Activated naive CD8-positive, alpha-beta T cell treated with anti-CD3 and anti-CD28 coated beads, Interleukin-2, amount 50 U/mL, for 24 hours (primary cell): Measurements from ENCODE around the gene LHX3.

Source experiments
- ATAC-seq: fragments of 150-1000 bp; cut with Tn5 transposase; one replicate; pipeline ENCODE4 v1.10.0; 2021
- DNase-seq: peaks from one replicate; pipeline ENCODE4 v3.0.0; 2021
- H3K27ac Mint-ChIP-seq: one replicate; pipeline ENCODE4 v1.8.0; 2021; ENCODE audit warnings: mild to moderate bottlenecking, mixed read lengths
- H3K27me3 Mint-ChIP-seq: one replicate; pipeline ENCODE4 v1.8.0; 2021; ENCODE audit warnings: mixed read lengths
- H3K36me3 Mint-ChIP-seq: one replicate; pipeline ENCODE4 v1.8.0; 2021; ENCODE audit warnings: low read depth, mixed read lengths
- H3K4me1 Mint-ChIP-seq: one replicate; pipeline ENCODE4 v1.8.0; 2021; ENCODE audit warnings: mixed read lengths
- H3K4me3 Mint-ChIP-seq: one replicate; pipeline ENCODE4 v1.8.0; 2021; ENCODE audit warnings: mild to moderate bottlenecking, moderate library complexity, mixed read lengths
- H3K9me3 Mint-ChIP-seq: one replicate; pipeline ENCODE4 v1.8.0; 2021; ENCODE audit warnings: mixed read lengths

The LHX3 gene

DNA sequence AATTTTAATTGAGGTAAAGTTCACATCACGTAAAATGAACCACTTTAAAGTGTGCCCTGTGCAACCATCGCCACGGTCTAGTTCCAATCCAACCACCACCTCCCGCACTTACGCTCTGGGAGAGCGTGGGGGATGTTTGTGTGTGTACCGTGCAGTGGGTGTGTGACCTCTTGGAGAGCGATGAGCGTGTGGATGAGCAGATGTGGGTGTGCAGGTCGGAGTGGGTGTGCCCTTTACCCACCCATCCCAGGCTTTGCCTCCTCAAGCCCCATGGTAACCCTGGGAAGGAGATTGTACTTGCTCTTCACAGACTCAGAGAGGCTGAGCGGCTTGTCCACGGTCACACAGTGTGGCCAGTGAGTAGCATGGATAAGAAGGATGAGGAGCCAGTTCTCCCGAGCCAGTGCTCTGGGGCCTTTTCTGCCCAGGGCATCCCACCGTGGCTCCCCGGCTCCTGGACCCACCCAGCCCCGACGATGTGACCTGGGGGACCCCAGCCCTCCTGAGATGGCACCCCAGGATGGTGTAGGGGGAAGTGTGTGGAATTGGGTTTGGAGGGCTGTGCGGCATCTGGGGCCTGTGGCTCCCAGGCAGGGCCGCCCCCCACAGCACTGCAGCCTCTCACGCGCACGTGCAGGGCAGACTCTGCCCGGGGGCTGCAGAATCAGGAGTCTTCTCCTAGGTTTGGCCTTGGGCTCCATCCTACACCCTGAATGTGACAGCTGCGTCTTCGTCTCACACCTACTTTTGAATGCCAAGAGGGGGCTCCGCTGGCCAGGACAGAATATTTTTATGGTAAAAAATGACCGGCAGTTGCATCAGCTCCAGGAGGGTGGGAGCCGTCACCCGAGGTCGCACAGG, 13.6 kb downstream of the LHX3 start:
- ATAC-seq (no peak), DNase-seq (no peak)
- Mint-ChIP-seq H3K36me3 (no peaks in the 10 kb centered on the region), H3K4me3 (no peak overlapping the region), H3K9me3 (no peaks in the 10 kb centered on the region), H3K27ac (no peak overlapping the region), H3K4me1 (peaks cover 4% of the 10 kb centered on the region), H3K27me3 (peaks cover 57% of the 10 kb centered on the region)

DNA sequence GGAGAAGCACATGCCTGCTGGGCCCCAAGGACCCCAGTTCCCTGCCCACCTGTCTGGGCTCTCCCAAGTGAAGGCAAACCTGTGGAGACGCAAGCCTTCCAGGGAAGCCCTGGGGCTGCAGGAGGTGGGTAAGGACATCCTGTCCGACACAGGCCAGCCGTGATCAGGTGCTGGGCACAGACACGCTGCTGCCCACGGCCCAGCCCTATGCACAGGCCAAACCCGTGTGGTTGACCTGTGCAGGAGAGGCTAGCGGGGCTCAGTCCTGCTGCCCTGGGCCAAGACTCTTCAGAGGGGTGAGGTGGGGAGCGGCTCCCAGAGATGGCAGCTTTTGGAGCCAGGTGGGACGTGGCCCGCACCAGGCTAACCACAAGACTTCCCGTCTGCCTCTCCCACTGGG, 14.3 kb downstream of the LHX3 start:
- no peak overlapping the region for H3K27ac Mint-ChIP-seq
- H3K4me3 Mint-ChIP-seq: no peak overlapping the region
- no peak for DNase-seq
- no peak for ATAC-seq
- H3K4me1 Mint-ChIP-seq: no peaks in the 10 kb centered on the region
- peaks cover 54% of the 10 kb centered on the region for H3K27me3 Mint-ChIP-seq
- H3K9me3 Mint-ChIP-seq: no peaks in the 10 kb centered on the region
- no peaks in the 10 kb centered on the region for H3K36me3 Mint-ChIP-seq

DNA sequence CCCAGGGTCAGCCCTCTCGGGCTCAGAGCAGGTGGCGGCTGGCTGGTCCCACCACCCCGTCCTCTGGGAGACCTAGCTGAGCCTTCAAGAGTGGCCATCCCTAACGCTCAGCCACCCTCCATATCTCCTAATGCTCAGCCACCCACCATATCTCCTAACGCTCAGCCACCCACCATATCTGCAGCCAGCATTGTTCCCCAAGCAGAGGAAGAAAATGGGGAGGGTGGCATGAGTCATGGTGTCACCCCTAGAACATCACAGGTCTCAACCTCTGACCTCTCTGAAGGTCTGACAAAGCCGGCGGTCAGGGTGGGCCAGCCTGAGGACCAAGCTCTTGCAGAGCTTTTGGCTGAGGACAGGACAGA, 14.7 kb downstream of the LHX3 start:
- Mint-ChIP-seq H3K27me3 (peaks cover 53% of the 10 kb centered on the region), H3K4me1 (no peaks in the 10 kb centered on the region), H3K27ac (no peak overlapping the region), H3K4me3 (no peak overlapping the region), H3K9me3 (no peaks in the 10 kb centered on the region), H3K36me3 (no peaks in the 10 kb centered on the region)
- ATAC-seq: no peak
- DNase-seq: no peak

- DNase-seq: no peak
- Mint-ChIP-seq H3K4me3 (no peak overlapping the region), H3K9me3 (no peaks in the 10 kb centered on the region), H3K27ac (no peak overlapping the region), H3K27me3 (peaks cover 53% of the 10 kb centered on the region), H3K36me3 (no peaks in the 10 kb centered on the region), H3K4me1 (no peaks in the 10 kb centered on the region)
- no peak for ATAC-seq
Observed at GRCh38 chr9:136189394-136190236, 15.3 kb downstream of the LHX3 start.

DNA sequence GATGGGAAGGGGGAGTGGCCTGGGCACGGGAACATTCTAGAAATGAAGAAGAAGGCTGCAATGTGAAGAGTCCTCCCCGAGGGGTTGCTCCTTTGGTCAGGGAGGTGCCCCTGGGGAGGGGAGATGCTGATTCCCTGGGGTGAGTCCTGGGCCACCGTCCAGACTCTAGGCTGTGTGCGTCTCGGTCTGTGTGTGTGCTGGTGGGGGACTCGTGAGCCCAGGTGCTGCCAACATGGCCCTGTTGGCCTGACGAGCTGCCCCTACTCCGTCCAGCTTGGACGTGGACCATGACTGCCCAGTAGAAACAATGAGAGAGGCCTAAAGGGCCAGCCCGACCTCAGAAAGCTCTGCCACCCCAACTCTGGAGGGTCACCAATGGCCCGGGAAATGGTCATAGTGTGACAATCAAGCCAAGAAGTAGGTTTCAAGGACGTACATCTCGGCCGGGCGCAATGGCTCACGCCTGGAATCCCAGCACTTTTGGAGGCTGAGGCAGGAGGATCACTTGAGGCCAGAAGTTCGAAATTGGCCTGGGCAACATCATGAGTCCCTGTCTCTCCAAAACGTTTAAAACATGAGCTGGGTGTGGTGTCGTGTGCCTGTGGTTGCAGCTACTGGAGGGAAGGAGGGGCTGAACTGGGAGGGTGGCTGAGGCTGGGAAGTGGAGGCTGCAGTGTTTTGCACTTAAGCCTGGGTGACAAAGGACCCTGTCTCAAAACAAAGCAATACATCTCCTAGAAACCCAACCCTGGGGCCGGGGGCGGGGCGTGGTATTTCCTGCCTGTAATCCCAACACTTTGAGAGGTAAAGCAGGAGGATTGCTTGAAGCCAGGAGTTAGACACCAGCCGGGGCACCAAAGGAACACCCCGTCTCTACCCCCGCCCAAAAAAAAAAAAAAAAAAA, 17.0 kb downstream of the LHX3 start:
- ATAC-seq (no peak), DNase-seq (no peak)
- no peaks in the 10 kb centered on the region for H3K4me1 Mint-ChIP-seq
- H3K27ac Mint-ChIP-seq: no peak overlapping the region
- H3K27me3 Mint-ChIP-seq: peaks cover 48% of the 10 kb centered on the region
- no peaks in the 10 kb centered on the region for H3K36me3 Mint-ChIP-seq
- no peak overlapping the region for H3K4me3 Mint-ChIP-seq
- H3K9me3 Mint-ChIP-seq: no peaks in the 10 kb centered on the region

DNA sequence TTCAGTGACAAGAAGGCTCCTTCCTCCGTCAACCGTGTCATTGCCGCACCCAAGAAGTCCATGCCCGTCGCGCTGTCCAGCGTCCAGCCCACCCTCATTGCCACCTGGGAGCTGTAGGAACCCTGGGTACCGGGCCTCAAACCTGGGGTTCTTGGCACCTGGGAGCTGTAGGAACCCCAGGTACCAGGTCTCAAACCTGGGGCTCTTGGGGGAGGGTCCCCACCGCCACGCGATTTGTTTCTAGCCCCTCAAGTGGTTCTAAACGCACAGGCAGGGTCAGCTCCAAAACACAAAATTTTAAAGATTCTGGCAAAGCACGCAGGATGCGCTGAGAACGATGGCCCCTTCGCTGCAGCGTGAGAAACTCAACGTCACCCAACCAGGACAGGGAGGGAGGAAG, 17.7 kb downstream of the LHX3 start:
- Mint-ChIP-seq H3K36me3 (no peaks in the 10 kb centered on the region), H3K4me3 (no peak overlapping the region), H3K27ac (no peak overlapping the region), H3K9me3 (no peaks in the 10 kb centered on the region), H3K4me1 (no peaks in the 10 kb centered on the region), H3K27me3 (peaks cover 49% of the 10 kb centered on the region)
- ATAC-seq: no peak
- no peak for DNase-seq

DNA sequence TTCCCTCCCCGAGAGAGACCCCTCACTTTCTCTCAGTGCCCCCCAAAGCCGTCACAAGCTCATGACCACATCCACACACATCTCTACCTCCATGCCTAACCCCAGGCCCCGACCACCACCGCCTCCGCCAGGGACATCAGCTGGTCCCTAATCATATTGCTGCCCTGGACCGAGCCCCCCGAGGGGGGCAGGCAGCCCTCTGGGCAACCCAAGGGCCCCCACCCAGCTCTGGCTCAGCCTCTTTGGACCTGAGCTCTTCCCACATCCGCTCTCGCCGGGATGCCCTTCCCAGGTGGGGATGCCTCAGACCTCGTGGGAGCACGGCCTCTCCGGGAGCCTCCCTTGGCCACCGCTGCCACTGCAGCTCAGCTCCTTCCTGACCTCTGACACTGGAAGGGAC, 18.5 kb downstream of the LHX3 start:
- Mint-ChIP-seq H3K4me1 (no peaks in the 10 kb centered on the region), H3K27me3 (peaks cover 43% of the 10 kb centered on the region), H3K27ac (no peak overlapping the region), H3K4me3 (no peak overlapping the region), H3K36me3 (no peaks in the 10 kb centered on the region), H3K9me3 (no peaks in the 10 kb centered on the region)
- ATAC-seq (no peak), DNase-seq (no peak)

- no peak overlapping the region for H3K27ac Mint-ChIP-seq
- H3K9me3 Mint-ChIP-seq: no peaks in the 10 kb centered on the region
- H3K36me3 Mint-ChIP-seq: no peaks in the 10 kb centered on the region
- H3K4me3 Mint-ChIP-seq: no peak overlapping the region
- no peak for DNase-seq
- ATAC-seq: no peak
- H3K4me1 Mint-ChIP-seq: no peaks in the 10 kb centered on the region
- peaks cover 40% of the 10 kb centered on the region for H3K27me3 Mint-ChIP-seq
Observed at GRCh38 chr9:136185596-136186366, 19.1 kb downstream of the LHX3 start.

- H3K36me3 Mint-ChIP-seq: no peaks in the 10 kb centered on the region
- no peak overlapping the region for H3K27ac Mint-ChIP-seq
- ATAC-seq (no peak), DNase-seq (no peak)
- H3K27me3 Mint-ChIP-seq: peaks cover 37% of the 10 kb centered on the region
- H3K9me3 Mint-ChIP-seq: no peaks in the 10 kb centered on the region
- H3K4me1 Mint-ChIP-seq: no peaks in the 10 kb centered on the region
- H3K4me3 Mint-ChIP-seq: no peak overlapping the region
Observed at GRCh38 chr9:136185066-136185465, 19.9 kb downstream of the LHX3 start.

DNA sequence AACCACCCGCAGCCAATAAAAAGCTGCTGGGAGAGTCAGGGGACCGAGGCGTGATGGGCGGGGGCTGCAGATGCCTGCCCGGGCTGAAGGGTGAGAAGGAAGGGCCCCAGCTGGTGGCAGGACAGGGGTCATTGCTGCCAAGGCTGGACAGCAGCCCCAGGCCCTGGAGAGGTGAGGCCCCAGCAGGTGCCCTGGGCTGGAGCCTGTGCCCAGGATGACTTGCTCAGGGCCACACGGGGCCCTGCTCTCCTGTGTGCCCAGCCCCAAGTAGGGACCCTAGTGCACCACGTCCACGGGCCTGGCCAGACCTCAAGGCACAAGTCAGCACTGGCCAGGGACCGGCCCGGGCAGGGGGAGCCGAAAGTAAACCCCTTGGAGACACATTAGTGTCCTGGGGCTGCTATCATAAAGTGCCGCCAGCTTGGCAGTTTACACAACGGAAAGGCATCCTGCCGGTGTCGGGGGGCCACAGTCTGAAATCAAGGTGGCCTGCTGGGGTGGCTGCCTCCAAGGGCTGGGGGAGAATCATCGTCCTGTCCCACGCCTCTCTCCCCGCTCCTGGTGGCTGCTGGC, 22.0 kb downstream of the LHX3 start:
- H3K27ac Mint-ChIP-seq: no peak overlapping the region
- DNase-seq (no peak), ATAC-seq (no peak)
- no peaks in the 10 kb centered on the region for H3K4me1 Mint-ChIP-seq
- no peak overlapping the region for H3K4me3 Mint-ChIP-seq
- H3K9me3 Mint-ChIP-seq: no peaks in the 10 kb centered on the region
- H3K36me3 Mint-ChIP-seq: no peaks in the 10 kb centered on the region
- peaks cover 36% of the 10 kb centered on the region for H3K27me3 Mint-ChIP-seq

DNA sequence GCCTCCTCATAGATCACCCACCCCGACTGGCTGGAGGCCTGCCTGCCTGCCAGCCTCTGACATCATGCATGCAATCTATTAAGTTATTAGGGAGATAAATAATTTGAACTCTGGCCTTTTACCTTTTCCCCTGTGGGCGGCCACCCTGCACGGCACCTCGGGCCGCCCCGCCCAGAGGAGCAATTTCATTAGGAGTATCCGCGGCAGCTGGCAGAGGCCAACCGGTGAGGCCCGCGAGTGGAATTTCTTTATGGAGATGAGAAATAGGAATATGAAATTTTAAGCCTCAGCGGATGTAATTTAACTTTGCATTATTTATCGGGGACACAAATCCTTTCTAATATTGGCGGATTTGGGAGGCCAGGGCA, 22.5 kb downstream of the LHX3 start:
- H3K27ac Mint-ChIP-seq: no peak overlapping the region
- H3K4me3 Mint-ChIP-seq: no peak overlapping the region
- ATAC-seq (no peak), DNase-seq (no peak)
- peaks cover 30% of the 10 kb centered on the region for H3K27me3 Mint-ChIP-seq
- no peaks in the 10 kb centered on the region for H3K9me3 Mint-ChIP-seq
- no peaks in the 10 kb centered on the region for H3K36me3 Mint-ChIP-seq
- no peaks in the 10 kb centered on the region for H3K4me1 Mint-ChIP-seq

DNA sequence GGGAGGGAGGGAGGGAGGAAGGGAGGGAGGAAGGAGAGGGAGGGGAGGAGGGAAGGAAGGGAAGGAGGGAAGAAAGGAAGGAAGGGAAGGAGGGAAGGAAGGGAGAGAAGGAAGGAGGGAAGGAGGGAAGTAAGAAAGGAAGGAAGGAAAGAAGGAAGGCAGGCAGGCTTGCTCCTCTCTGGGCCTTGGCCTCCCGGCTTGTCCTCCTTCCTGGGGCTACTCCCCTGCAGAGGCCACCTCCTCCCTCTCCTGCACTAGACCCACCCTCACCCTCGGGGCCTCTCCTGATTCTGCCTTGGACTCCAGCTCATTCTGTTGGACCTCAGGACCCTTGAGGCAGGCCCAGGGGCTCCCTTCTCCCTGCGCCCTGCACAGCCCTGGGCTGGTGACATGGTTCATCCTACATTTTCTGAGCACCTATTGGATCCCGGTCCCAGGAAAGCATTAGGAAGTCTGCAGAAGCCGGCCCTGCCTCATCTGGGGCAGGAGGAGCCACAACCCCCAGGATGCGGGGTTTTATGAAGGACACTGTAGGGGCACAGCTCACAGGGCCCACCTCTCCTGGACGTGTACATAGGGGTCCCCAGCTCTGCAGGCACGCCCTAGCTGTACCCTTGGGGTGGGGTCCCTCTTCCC, 23.0 kb downstream of the LHX3 start:
- Mint-ChIP-seq H3K4me3 (no peak overlapping the region), H3K36me3 (no peaks in the 10 kb centered on the region), H3K27me3 (peaks cover 27% of the 10 kb centered on the region), H3K4me1 (no peaks in the 10 kb centered on the region), H3K9me3 (no peaks in the 10 kb centered on the region), H3K27ac (no peak overlapping the region)
- no peak for DNase-seq
- no peak for ATAC-seq

DNA sequence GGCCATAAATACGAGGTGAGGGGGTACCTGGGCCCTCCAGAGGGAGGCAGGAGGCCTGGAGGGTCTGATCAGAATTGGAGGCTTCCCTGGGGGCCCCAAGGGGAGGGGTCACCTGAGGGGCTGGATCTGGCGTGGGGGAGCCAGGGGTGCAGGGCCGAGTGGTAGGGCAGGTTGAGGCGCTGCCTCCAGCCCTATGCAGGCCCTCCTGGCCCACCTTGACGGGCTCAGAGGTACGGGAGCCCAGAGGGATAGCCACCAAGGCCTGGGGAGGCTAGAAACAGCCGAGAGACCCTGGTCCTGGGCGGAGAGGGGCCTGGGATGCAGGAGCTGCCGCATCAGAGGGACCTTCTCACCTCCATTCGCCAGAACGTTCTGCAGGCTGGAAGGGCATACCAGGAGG, 24.3 kb downstream of the LHX3 start:
- Mint-ChIP-seq H3K36me3 (no peaks in the 10 kb centered on the region), H3K27me3 (peaks cover 19% of the 10 kb centered on the region), H3K4me3 (no peak overlapping the region), H3K27ac (no peak overlapping the region), H3K4me1 (no peaks in the 10 kb centered on the region), H3K9me3 (no peaks in the 10 kb centered on the region)
- ATAC-seq (no peak), DNase-seq (no peak)
